ENCODE data around the gene FSTL4. TPM values are rescaled to one million over a fixed set of nuclear protein-coding genes. Genes with fewer than 3 reads are reported as not detected.

The FSTL4 gene
- total RNA-seq, result 1 to 10 TPM in 1 of 4 donors, under 1 TPM in 2, not detected in 1; 0.27 to 1.6 (median 0.35) TPM

DNA sequence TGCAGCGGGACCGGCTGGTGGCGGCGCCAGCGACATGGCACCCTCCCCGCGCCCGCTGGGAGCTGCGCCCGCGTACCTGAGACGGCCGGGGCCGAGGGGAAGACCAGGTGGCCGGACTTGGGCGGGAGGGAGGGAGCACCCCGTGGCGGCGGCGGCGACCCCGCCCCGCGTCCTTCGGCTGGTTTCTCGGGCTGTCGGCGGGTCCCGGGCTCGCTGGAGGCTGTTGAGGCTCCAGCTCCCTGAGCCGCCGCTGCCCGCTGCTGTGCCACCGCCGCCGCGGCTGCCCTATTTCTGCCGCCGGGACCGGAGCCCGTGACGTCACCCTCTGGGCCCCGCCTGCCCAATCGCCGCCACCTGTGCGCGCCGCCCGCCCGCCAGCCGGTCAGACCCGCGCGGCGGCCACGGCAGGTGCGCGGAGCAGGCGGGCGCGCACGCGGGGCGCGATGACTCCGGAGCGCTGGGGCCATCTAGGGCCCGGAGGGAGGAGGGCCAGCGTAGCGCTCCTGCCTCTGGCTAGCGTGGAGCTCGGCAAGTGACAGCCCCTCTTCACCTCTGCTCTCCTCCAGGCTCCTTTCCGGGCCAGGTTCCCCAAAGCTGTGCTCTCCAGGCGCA, at the start of gene FSTL4:
TSS of gene FSTL4 (minus strand) at position 293 of the 612 bp plus-strand sequence.
- TF ChIP-seq, protein P1, sequence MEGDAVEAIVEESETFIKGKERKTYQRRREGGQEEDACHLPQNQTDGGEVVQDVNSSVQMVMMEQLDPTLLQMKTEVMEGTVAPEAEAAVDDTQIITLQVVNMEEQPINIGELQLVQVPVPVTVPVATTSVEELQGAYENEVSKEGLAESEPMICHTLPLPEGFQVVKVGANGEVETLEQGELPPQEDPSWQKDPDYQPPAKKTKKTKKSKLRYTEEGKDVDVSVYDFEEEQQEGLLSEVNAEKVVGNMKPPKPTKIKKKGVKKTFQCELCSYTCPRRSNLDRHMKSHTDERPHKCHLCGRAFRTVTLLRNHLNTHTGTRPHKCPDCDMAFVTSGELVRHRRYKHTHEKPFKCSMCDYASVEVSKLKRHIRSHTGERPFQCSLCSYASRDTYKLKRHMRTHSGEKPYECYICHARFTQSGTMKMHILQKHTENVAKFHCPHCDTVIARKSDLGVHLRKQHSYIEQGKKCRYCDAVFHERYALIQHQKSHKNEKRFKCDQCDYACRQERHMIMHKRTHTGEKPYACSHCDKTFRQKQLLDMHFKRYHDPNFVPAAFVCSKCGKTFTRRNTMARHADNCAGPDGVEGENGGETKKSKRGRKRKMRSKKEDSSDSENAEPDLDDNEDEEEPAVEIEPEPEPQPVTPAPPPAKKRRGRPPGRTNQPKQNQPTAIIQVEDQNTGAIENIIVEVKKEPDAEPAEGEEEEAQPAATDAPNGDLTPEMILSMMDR (IDR thresholded peaks at IDR 0.05), result peak in 1 of 6 experiments; percentile 3
- TF ChIP-seq POLR2A (IDR thresholded peaks at IDR 0.05), result no peak
- no peaks in the 10 kb centered on the region for H3K36me3 ChIP-seq
- DNase-seq, result peak in 1 of 3 donors; percentile 55
- no peak within 1 kb of the TSS for H3K27ac ChIP-seq
- H3K4me3 ChIP-seq, result peak within 1 kb of the TSS; percentile 24 to 48 (median 46)
- no peaks in the 10 kb centered on the region for H3K9me3 ChIP-seq
- peaks cover 0 to 19% (median 10%) of the 10 kb centered on the region in 4 donors for H3K4me1 ChIP-seq
- peaks cover 0 to 11% of the 10 kb centered on the region in 2 donors for H3K27me3 ChIP-seq

DNA sequence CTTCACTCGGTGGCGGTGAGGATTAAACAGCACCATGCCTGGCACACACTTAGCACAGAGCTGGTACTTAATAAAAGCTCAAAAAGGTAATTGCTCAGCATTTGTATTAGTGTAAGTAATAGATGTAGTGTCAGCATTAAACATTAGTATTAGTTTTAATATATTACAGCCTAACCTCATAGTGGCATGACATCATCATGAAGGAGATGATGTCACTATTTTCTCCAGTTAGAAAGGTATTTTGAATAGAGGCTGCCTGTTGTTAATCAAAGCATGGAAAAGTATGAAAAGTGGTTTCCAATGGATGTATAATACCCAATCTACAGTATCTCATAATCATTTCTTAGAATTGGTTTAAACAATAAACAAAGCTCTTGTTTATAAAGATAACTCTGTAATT, 49.0 kb upstream of the FSTL4 start:
- DNase-seq, result no peak
- Histone ChIP-seq H3K27me3 (no peaks in the 10 kb centered on the region), H3K9me3 (no peaks in the 10 kb centered on the region), H3K4me3 (no peak overlapping the region), H3K4me1 (no peaks in the 10 kb centered on the region), H3K36me3 (no peaks in the 10 kb centered on the region), H3K27ac (no peak overlapping the region)
- no peak for TF ChIP-seq POLR2A (IDR thresholded peaks at IDR 0.05)
- TF ChIP-seq, protein P1 (IDR thresholded peaks at IDR 0.05), result no peak

GRCh38 chr5:133658327-133658726, 46.0 kb upstream of the FSTL4 start:
- no peak overlapping the region for H3K4me3 ChIP-seq
- H3K36me3 ChIP-seq, result no peaks in the 10 kb centered on the region
- no peak for DNase-seq
- H3K27ac ChIP-seq, result no peak overlapping the region
- H3K4me1 ChIP-seq, result no peaks in the 10 kb centered on the region
- no peaks in the 10 kb centered on the region for H3K9me3 ChIP-seq
- TF ChIP-seq, protein P1 (IDR thresholded peaks at IDR 0.05), result no peak
- no peak for TF ChIP-seq POLR2A (IDR thresholded peaks at IDR 0.05)
- H3K27me3 ChIP-seq, result no peaks in the 10 kb centered on the region

- H3K27ac ChIP-seq, result no peak overlapping the region
- H3K9me3 ChIP-seq, result no peaks in the 10 kb centered on the region
- TF ChIP-seq POLR2A (IDR thresholded peaks at IDR 0.05), result no peak
- TF ChIP-seq, protein P1 (IDR thresholded peaks at IDR 0.05), result no peak
- no peaks in the 10 kb centered on the region for H3K4me1 ChIP-seq
- H3K27me3 ChIP-seq, result no peaks in the 10 kb centered on the region
- no peak overlapping the region for H3K4me3 ChIP-seq
- no peak for DNase-seq
- H3K36me3 ChIP-seq, result no peaks in the 10 kb centered on the region
Observed at GRCh38 chr5:133657036-133657435, 44.7 kb upstream of the FSTL4 start.

DNA sequence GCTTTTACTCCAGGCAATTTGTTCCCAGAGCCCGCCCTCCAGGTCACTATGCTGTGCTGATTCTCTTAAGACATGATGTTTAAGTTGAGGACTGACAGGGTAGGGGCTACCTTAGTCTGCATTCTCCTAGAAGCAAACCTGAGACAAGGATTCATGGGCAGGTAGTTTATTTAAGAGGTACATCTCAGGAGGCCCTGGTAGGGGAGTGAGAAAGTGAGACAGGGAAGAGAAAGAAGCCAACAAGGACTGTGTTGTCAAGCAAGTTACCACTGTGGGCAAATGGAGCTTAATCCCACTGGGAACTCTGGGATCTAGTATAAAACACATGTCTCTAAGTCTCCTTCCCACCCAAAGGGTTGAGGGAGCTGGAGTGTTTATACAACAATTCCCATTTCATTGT, 43.6 kb upstream of the FSTL4 start:
- DNase-seq, result no peak
- no peaks in the 10 kb centered on the region for H3K4me1 ChIP-seq
- H3K27me3 ChIP-seq, result no peaks in the 10 kb centered on the region
- no peaks in the 10 kb centered on the region for H3K9me3 ChIP-seq
- TF ChIP-seq, protein P1 (IDR thresholded peaks at IDR 0.05), result no peak
- no peak for TF ChIP-seq POLR2A (IDR thresholded peaks at IDR 0.05)
- no peaks in the 10 kb centered on the region for H3K36me3 ChIP-seq
- no peak overlapping the region for H3K4me3 ChIP-seq
- no peak overlapping the region for H3K27ac ChIP-seq

DNA sequence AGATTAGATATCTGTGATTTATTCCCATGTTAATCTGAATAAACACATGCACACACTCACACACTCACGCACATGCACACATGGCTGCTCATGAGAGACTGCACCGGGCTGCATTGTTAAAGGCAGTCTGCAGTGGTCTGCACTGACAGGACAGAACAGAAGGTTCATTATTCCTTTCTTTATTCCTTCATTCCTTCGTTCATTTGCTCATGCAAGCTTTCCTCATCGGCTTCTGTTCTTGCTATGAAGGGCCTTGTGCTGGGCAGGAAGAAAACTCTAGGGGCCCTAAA, 41.4 kb upstream of the FSTL4 start:
- DNase-seq, result no peak
- H3K36me3 ChIP-seq, result no peaks in the 10 kb centered on the region
- H3K4me1 ChIP-seq, result no peaks in the 10 kb centered on the region
- no peaks in the 10 kb centered on the region for H3K9me3 ChIP-seq
- no peak for TF ChIP-seq POLR2A (IDR thresholded peaks at IDR 0.05)
- TF ChIP-seq, protein P1 (IDR thresholded peaks at IDR 0.05), result no peak
- H3K4me3 ChIP-seq, result no peak overlapping the region
- no peaks in the 10 kb centered on the region for H3K27me3 ChIP-seq
- H3K27ac ChIP-seq, result no peak overlapping the region

Data from Peyer's patch (tissue), 4 donors.